IPS-20b (cell line): Measurements from ENCODE around the gene WDR55.
"Not testable (repeated sequence)": the region's sequence is repeated elsewhere in the genome, so short reads cannot be mapped to it uniquely, and the experiment has no call there.

Experiments used
- H3K27ac ChIP-seq: one replicate; pipeline ENCODE4 v1.5.1; 2013; ENCODE audit warnings: low read length
- H3K27me3 ChIP-seq: 2 replicates; pipeline ENCODE4 v1.6.1; 2013; ENCODE audit warnings: mild to moderate bottlenecking, low read length, inconsistent platforms; ENCODE audit not compliant: insufficient read depth
- H3K36me3 ChIP-seq: 2 replicates; pipeline ENCODE4 v1.6.1; 2013; ENCODE audit warnings: low read depth, mild to moderate bottlenecking, inconsistent platforms, low read length, moderate library complexity; ENCODE audit not compliant: insufficient read depth
- H3K4me1 ChIP-seq: 2 replicates; pipeline ENCODE4 v1.6.1; 2013; ENCODE audit warnings: mild to moderate bottlenecking, control low read depth, inconsistent platforms, low read length, moderate library complexity; ENCODE audit not compliant: insufficient read depth
- H3K4me3 ChIP-seq: 2 replicates; pipeline ENCODE4 v1.5.1; 2013; ENCODE audit warnings: mild to moderate bottlenecking, low read length, inconsistent platforms
- H3K9ac ChIP-seq: 2 replicates; pipeline ENCODE4 v1.6.1; 2013; ENCODE audit warnings: low read depth, mild to moderate bottlenecking, inconsistent platforms, low read length, moderate library complexity
- H3K9me3 ChIP-seq: 2 replicates; pipeline ENCODE4 v1.6.1; 2013; ENCODE audit warnings: mild to moderate bottlenecking, low read depth, low read length, inconsistent platforms; ENCODE audit not compliant: insufficient read depth

The WDR55 gene

GRCh38 chr5:140718266-140718592, 53.5 kb downstream of the WDR55 start:
- H3K27me3 ChIP-seq = no peaks in the 10 kb centered on the region
- no peaks in the 10 kb centered on the region for H3K9me3 ChIP-seq
- no peak overlapping the region for H3K4me3 ChIP-seq
- no peaks in the 10 kb centered on the region for H3K4me1 ChIP-seq
- no peak overlapping the region for H3K27ac ChIP-seq
- H3K36me3 ChIP-seq = no peaks in the 10 kb centered on the region
- H3K9ac ChIP-seq = no peak overlapping the region

GRCh38 chr5:140720738-140721137, 56.0 kb downstream of the WDR55 start:
- H3K27me3 ChIP-seq, H3K4me3 ChIP-seq, H3K4me1 ChIP-seq: not testable (repeated sequence)

DNA sequence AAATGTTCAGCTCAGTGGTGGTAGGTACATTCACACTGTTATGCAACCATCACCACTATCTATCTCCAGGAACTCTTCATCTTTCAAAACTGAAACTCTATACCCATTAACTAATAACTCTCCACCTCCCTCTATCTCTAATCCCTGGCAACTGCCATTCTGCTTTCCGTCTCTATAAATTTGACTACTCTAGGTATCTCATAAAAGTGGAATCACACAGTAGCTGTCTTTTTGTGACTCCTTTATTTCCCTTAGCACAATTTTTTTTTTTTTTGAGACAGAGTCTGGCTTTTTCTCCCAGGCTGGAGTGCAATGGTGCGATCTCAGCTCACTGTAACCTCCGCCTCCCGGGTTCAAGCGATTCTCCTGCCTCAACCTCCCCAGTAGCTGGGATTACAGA, 56.7 kb downstream of the WDR55 start:
- not testable (repeated sequence) for H3K27ac ChIP-seq, H3K9me3 ChIP-seq, H3K4me1 ChIP-seq, H3K36me3 ChIP-seq, H3K9ac ChIP-seq, H3K27me3 ChIP-seq, H3K4me3 ChIP-seq

More at GRCh38 chr5:140720738-140721137, 56.0 kb downstream of the WDR55 start:
- not testable (repeated sequence) for H3K9ac ChIP-seq, H3K9me3 ChIP-seq, H3K27ac ChIP-seq, H3K36me3 ChIP-seq
